HCT116 (cell line): Measurements from ENCODE around the gene WDPCP. TPM values are rescaled to one million over a fixed set of nuclear protein-coding genes. Genes with fewer than 3 reads are reported as not detected.

ENCODE experiments used
- ATAC-seq: fragments of 200-7000 bp; cut with Tn5 transposase; 2 replicates; pipeline ENCODE4 v1.9.1; 2020; ENCODE audit warnings: mild to moderate bottlenecking, moderate library complexity
- BruUV-seq: library from RNA; stranded (reverse); fragments of 400-500 nt; replicated peaks from 2 replicates; lab custom pipeline; 2021; lab: Mats Ljungman, UMichigan
- CTCF ChIA-PET: fragments of 300-600 bp; sonication (Branson Sonifier 250); formaldehyde crosslinking; loops from one replicate; lab custom pipeline; 2021; ENCODE audit warnings: antibody characterized with exemption; lab: Charles Lee
- POLR2A ChIA-PET: fragments of 300-600, 350-600 bp; sonication (Branson Sonifier 250); formaldehyde crosslinking; loops from one replicate; lab custom pipeline; 2021; ENCODE audit warnings: antibody characterized with exemption; lab: Charles Lee
- RAD21 ChIA-PET, 2 experiments: fragments of 300-600 bp; sonication (Branson Sonifier 250); formaldehyde crosslinking; loops; one replicate each; lab custom pipeline; 2023; ENCODE audit warnings: low total read pairs in 2 of 2; ENCODE audit not compliant: uncharacterized antibody in 2 of 2, unreplicated experiment in 2 of 2, low non-redundant PET in 1 of 2; lab: Charles Lee
- DNase-seq: peaks from one replicate; pipeline ENCODE4 v3.0.0-alpha.2; 2010; ENCODE audit warnings: low read depth, low spot score
- H2AFZ ChIP-seq: fragments of 200-600 bp; shearing (Covaris generic), sonication (generic); 2 replicates; pipeline ENCODE4 v1.6.1; 2017; ENCODE audit warnings: low read depth, mixed run types, mixed read lengths, antibody characterized with exemption, low read length; ENCODE audit not compliant: poor library complexity, severe bottlenecking
- H3K27ac ChIP-seq: 2 replicates; pipeline ENCODE4 v1.5.1; 2012; ENCODE audit warnings: low read depth, low read length
- H3K27me3 ChIP-seq: fragments of 200-600 bp; sonication (generic); 2 replicates; pipeline ENCODE4 v1.6.1; 2016; ENCODE audit warnings: mixed run types, low read length, mixed read lengths; ENCODE audit not compliant: insufficient read depth
- H3K36me3 ChIP-seq, 2 experiments: fragments of 200-500 bp in 1 of 2; fragments of 200-600 bp in 1 of 2; sonication (Bioruptor generic) in 1 of 2; sonication (generic) in 1 of 2; 2 replicates each; pipeline versions ENCODE4 v1.5.1 to v1.6.1; 2014 to 2016; ENCODE audit warnings: low read length in 2 of 2, inconsistent platforms in 1 of 2, mixed read lengths in 1 of 2, mixed run types in 1 of 2; ENCODE audit not compliant: insufficient read depth in 2 of 2, control insufficient read depth in 1 of 2
- H3K4me1 ChIP-seq, 2 experiments: fragments of 200-600 bp in 1 of 2; sonication (generic) in 1 of 2; 2 replicates each; pipeline versions ENCODE4 v1.5.1 to v1.6.1; 2012 to 2017; ENCODE audit warnings: low read length in 2 of 2, inconsistent platforms in 1 of 2, mild to moderate bottlenecking in 1 of 2, mixed read lengths in 1 of 2, mixed run types in 1 of 2, moderate library complexity in 1 of 2; ENCODE audit not compliant: insufficient read depth in 2 of 2, control insufficient read depth in 1 of 2
- H3K4me2 ChIP-seq: fragments of 200-600 bp; sonication (generic); 2 replicates; pipeline ENCODE4 v1.6.1; 2017; ENCODE audit warnings: mixed run types, low read length, mixed read lengths
- H3K4me3 ChIP-seq, 2 experiments: fragments of 200-600 bp in 1 of 2; sonication (generic) in 1 of 2; replicated peaks in 1 of 2; 2 replicates each; pipeline ENCODE4 v1.5.1; 2011 to 2016; ENCODE audit warnings: low read length in 2 of 2, control low read depth in 1 of 2, low read depth in 1 of 2, mild to moderate bottlenecking in 1 of 2, mixed read lengths in 1 of 2, mixed run types in 1 of 2
- H3K79me2 ChIP-seq: fragments of 200-600 bp; sonication (generic); 2 replicates; pipeline ENCODE4 v1.6.1; 2017; ENCODE audit warnings: mild to moderate bottlenecking, mixed run types, low read length, moderate library complexity, mixed read lengths; ENCODE audit not compliant: insufficient read depth
- H3K9ac ChIP-seq: fragments of 200-600 bp; sonication (generic); 2 replicates; pipeline ENCODE4 v1.6.1; 2016; ENCODE audit warnings: low read length, mixed read lengths
- H3K9me2 ChIP-seq: fragments of 200-600 bp; sonication (generic), shearing (Covaris generic); 2 replicates; pipeline ENCODE4 v1.6.1; 2017; ENCODE audit warnings: mixed run types, mild to moderate bottlenecking, moderate library complexity; ENCODE audit not compliant: insufficient read depth
- H3K9me3 ChIP-seq, 2 experiments: fragments of 200-500 bp in 1 of 2; fragments of 200-600 bp in 1 of 2; sonication (Bioruptor generic) in 1 of 2; sonication (generic) in 1 of 2; 2 replicates each; pipeline ENCODE4 v1.6.1; 2014 to 2017; ENCODE audit warnings: low read length in 2 of 2, mixed read lengths in 2 of 2, inconsistent platforms in 1 of 2, low read depth in 1 of 2, mild to moderate bottlenecking in 1 of 2, mixed run types in 1 of 2, moderate library complexity in 1 of 2; ENCODE audit not compliant: control insufficient read depth in 1 of 2, insufficient read depth in 1 of 2
- H4K20me1 ChIP-seq: fragments of 200-600 bp; sonication (generic), shearing (Covaris generic); 2 replicates; pipeline ENCODE4 v1.6.1; 2017; ENCODE audit warnings: mixed run types, mild to moderate bottlenecking, moderate library complexity; ENCODE audit not compliant: insufficient read depth
- CBX3 ChIP-seq: IDR thresholded peaks from 2 replicates; pipeline ENCODE4 v1.6.1; 2012; ENCODE audit warnings: low read depth
- EGR1 ChIP-seq: IDR thresholded peaks from 2 replicates; pipeline ENCODE4 v1.6.1; 2012; ENCODE audit warnings: low read depth
- ELF1 ChIP-seq: IDR thresholded peaks from 2 replicates; pipeline ENCODE4 v1.6.1; 2012; ENCODE audit warnings: low read depth, borderline replicate concordance
- EZH2 ChIP-seq: fragments of 200-600 bp; sonication (generic); IDR thresholded peaks from 2 replicates; pipeline ENCODE4 v1.6.1; 2017; ENCODE audit warnings: antibody characterized with exemption, mixed run types
- JUND ChIP-seq: IDR thresholded peaks from 2 replicates; pipeline ENCODE4 v1.6.1; 2012
- POLR2A ChIP-seq: IDR thresholded peaks from 2 replicates; pipeline ENCODE4 v1.7.0; 2011; ENCODE audit warnings: borderline replicate concordance; ENCODE audit not compliant: insufficient read depth, insufficient read length; ENCODE audit errors: extremely low read depth
- SIN3A ChIP-seq: IDR thresholded peaks from 2 replicates; pipeline ENCODE4 v1.6.1; 2012; ENCODE audit warnings: low read depth
- SRF ChIP-seq: IDR thresholded peaks from 2 replicates; pipeline ENCODE4 v1.6.1; 2012; ENCODE audit warnings: low read depth
- ZNF274 ChIP-seq: fragments of 200-500 bp; sonication (Bioruptor generic); IDR thresholded peaks from 2 replicates; pipeline ENCODE4 v1.6.1; 2014; ENCODE audit warnings: mild to moderate bottlenecking, low read depth, low read length, inconsistent platforms
- intact Hi-C: fragments of 100-400 bp; cut with micrococcal nuclease; formaldehyde crosslinking; loops from 2 replicates; pipeline ENCODE4 v1.10.0; 2022
- total RNA-seq: library from RNA; stranded (reverse); gene quantifications from one replicate; pipeline ENCODE4 v1.2.1, GENCODE V29; 2021; ENCODE audit not compliant: unreplicated experiment
- TF ChIP-seq, protein P1 (sequence below): IDR thresholded peaks from 2 replicates; pipeline ENCODE4 v1.6.1; 2012; ENCODE audit warnings: low read depth
- TF ChIP-seq, protein P2 (sequence below): IDR thresholded peaks from 2 replicates; pipeline ENCODE4 v1.6.1; 2012
- TF ChIP-seq, protein P3 (sequence below): IDR thresholded peaks from 2 replicates; pipeline ENCODE4 v1.6.1; 2012

WDPCP gene
- total RNA-seq, 1 experiment from 2014 or later, result 4.1 TPM

DNA sequence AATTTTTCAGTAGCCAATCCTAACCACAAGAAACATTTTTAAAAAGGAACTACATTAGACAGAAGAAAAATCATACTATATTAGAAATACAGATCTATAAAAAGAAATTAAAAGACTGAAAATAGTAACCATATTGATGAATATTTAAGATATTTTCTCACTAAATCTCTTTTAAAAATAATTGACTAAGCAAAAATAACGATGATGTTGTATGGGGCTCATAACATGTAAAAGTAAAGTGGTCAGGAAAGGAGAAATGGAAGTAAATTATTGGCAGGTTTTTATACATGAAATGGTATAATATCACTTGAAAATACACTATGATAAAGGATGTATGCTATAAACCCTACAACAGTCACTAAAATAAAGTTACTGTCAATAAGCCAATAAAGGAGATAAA is 5.4 kb downstream of the WDPCP start:
- intact Hi-C loops, result loop anchor here (10.0 kb wide), 1 partner anchor 302 kb away; no protein-coding TSS in a partner anchor
- CTCF ChIA-PET, result no interaction called here

DNA sequence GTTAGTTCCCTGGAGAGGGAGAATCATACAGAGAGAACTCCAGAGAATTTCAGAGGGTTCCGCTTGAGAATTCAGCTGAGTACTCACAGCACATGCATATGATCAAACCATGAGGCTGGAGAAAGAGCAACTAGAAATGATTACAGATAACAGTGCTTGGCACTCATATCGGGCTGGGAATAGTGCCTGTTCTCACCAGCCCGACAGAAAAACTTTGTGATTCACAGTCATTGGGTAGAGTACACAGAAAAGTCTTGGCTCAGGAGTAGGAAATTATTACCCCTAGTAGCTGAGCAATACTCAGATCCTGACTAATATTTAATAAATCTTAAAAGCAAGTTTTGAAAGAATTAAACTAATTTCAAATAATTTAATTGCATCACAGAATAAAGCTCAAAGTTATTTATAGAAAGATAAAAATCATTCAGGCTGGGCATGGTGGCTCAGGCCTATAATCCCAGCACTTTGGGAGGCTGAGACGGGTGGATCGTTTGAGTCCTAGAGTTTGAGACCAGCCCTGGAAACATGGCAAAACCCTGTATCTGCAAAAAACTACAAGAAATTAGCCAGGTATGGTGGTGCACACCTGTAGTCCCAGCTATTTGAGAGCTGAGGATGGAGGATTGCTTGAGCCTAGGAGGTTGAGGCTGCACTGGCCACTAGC is 6.8 kb downstream of the WDPCP start:
- no peaks in the 10 kb centered on the region for H3K4me1 ChIP-seq
- H3K9me3 ChIP-seq, result no peaks in the 10 kb centered on the region
- DNase-seq (no peak), ATAC-seq (no peak)
- no peak overlapping the region for H3K27ac ChIP-seq
- ChIA-PET POLR2A (interaction anchor here (0.7 kb wide), 1 partner anchor 305 kb away, joined by 3 read pairs; no protein-coding TSS in a partner anchor), RAD21 (interaction anchor here in 1 of 2 experiments (0.6 kb wide), 1 partner anchor 395 kb away, joined by 3 read pairs; no protein-coding TSS in a partner anchor), CTCF (interaction anchor here (0.8 kb wide), 1 partner anchor 280 kb away, joined by 3 read pairs; no protein-coding TSS in a partner anchor)
- H3K9ac ChIP-seq, result no peak overlapping the region
- no peak overlapping the region for H3K4me2 ChIP-seq
- H2AFZ ChIP-seq, result no peak overlapping the region
- no TSS peak for BruUV-seq
- intact Hi-C loops, result loop anchor here (10.0 kb wide), 1 partner anchor 303 kb away; no protein-coding TSS in a partner anchor
- no peaks in the 10 kb centered on the region for H3K36me3 ChIP-seq
- H3K9me2 ChIP-seq, result no peaks in the 10 kb centered on the region
- H3K4me3 ChIP-seq, result no peak overlapping the region
- TF ChIP-seq POLR2A (no peak), SRF (no peak), ELF1 (no peak), EZH2 (no peak), EGR1 (no peak), CBX3 (no peak), ZNF274 (no peak)
- TF ChIP-seq, protein P1, sequence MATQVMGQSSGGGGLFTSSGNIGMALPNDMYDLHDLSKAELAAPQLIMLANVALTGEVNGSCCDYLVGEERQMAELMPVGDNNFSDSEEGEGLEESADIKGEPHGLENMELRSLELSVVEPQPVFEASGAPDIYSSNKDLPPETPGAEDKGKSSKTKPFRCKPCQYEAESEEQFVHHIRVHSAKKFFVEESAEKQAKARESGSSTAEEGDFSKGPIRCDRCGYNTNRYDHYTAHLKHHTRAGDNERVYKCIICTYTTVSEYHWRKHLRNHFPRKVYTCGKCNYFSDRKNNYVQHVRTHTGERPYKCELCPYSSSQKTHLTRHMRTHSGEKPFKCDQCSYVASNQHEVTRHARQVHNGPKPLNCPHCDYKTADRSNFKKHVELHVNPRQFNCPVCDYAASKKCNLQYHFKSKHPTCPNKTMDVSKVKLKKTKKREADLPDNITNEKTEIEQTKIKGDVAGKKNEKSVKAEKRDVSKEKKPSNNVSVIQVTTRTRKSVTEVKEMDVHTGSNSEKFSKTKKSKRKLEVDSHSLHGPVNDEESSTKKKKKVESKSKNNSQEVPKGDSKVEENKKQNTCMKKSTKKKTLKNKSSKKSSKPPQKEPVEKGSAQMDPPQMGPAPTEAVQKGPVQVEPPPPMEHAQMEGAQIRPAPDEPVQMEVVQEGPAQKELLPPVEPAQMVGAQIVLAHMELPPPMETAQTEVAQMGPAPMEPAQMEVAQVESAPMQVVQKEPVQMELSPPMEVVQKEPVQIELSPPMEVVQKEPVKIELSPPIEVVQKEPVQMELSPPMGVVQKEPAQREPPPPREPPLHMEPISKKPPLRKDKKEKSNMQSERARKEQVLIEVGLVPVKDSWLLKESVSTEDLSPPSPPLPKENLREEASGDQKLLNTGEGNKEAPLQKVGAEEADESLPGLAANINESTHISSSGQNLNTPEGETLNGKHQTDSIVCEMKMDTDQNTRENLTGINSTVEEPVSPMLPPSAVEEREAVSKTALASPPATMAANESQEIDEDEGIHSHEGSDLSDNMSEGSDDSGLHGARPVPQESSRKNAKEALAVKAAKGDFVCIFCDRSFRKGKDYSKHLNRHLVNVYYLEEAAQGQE, result no peak
- TF ChIP-seq, protein P2, sequence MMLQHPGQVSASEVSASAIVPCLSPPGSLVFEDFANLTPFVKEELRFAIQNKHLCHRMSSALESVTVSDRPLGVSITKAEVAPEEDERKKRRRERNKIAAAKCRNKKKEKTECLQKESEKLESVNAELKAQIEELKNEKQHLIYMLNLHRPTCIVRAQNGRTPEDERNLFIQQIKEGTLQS, result no peak
- peaks cover 6% of the 10 kb centered on the region for H3K79me2 ChIP-seq
- H4K20me1 ChIP-seq, result no peaks in the 10 kb centered on the region
- H3K27me3 ChIP-seq, result no peaks in the 10 kb centered on the region

More for the DNA sequence above, 5.4 kb downstream of the WDPCP start:
- Histone ChIP-seq H3K4me3 (no peak overlapping the region), H3K27me3 (no peaks in the 10 kb centered on the region), H3K4me2 (no peak overlapping the region), H4K20me1 (no peaks in the 10 kb centered on the region), H3K9me3 (no peaks in the 10 kb centered on the region), H3K9me2 (no peaks in the 10 kb centered on the region), H3K36me3 (no peaks in the 10 kb centered on the region), H3K79me2 (peaks cover 10% of the 10 kb centered on the region), H3K27ac (no peak overlapping the region), H3K4me1 (peaks cover 4 to 9% of the 10 kb centered on the region in 2 experiments; a peak in 3 of 4 replicates), H2AFZ (no peak overlapping the region), H3K9ac (no peak overlapping the region)
- POLR2A ChIA-PET, result no interaction called here
- no peak for DNase-seq
- RAD21 ChIA-PET, result no interaction called here
- no TSS peak for BruUV-seq
- ATAC-seq, result no peak
- TF ChIP-seq JUND, result no peak
- TF ChIP-seq POLR2A, result no peak
- no peak for TF ChIP-seq SIN3A
- TF ChIP-seq CBX3, result no peak
- no peak for TF ChIP-seq SRF
- TF ChIP-seq, protein P3, sequence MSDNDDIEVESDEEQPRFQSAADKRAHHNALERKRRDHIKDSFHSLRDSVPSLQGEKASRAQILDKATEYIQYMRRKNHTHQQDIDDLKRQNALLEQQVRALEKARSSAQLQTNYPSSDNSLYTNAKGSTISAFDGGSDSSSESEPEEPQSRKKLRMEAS, result no peak
